Testis (tissue), 2 donors: ENCODE data around the gene COL5A1.

Experiments used
- POLR2A ChIP-seq: fragments of 450-650 bp; IDR thresholded peaks from one replicate; pipeline ENCODE4 v1.6.1; 2017; ENCODE audit warnings: antibody characterized with exemption, mild to moderate bottlenecking, moderate library complexity
- TF ChIP-seq, protein P1 (sequence below), 3 experiments: fragments of 450-650 bp in 2 of 3; fragments of 200-600 bp in 1 of 3; sonication (generic) in 1 of 3; IDR thresholded peaks; one replicate each; pipeline ENCODE4 v1.5.1; 2016 to 2019; ENCODE audit warnings: antibody characterized with exemption in 3 of 3, mild to moderate bottlenecking in 2 of 3, moderate library complexity in 1 of 3

DNA sequence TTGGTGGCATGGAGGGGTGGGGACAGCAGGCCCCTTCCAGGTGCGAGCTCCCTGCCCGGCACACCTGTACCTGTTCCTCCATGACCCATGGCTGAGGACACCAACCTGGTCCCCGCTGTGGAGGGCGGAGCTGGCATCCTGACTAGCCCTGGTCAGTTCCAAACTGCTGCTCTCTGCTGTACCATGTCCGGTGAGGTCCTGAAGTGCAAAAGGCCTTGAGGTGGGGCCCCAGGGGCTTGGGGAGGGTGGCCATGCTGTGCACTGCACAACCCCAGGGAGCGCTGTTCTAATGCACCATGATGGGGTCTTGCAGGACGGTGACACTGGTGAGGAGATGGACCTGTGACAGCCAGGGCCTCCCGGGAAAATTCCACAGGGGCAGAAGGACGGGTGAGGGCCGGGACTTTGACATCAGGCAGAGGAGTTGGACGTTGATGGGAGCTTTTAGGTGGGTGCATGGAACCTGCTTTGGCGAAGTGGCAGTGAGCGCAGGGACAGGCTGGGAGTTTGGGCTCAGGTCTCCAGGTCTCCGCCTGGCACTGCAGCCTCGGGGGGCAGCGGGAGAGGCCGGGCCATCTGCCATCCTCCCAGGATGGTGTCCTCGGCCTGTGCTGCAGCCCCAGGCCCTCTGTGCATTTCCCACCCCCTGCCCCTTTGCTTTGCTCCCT is 38.9 kb downstream of the COL5A1 start:
- TF ChIP-seq, protein P1, sequence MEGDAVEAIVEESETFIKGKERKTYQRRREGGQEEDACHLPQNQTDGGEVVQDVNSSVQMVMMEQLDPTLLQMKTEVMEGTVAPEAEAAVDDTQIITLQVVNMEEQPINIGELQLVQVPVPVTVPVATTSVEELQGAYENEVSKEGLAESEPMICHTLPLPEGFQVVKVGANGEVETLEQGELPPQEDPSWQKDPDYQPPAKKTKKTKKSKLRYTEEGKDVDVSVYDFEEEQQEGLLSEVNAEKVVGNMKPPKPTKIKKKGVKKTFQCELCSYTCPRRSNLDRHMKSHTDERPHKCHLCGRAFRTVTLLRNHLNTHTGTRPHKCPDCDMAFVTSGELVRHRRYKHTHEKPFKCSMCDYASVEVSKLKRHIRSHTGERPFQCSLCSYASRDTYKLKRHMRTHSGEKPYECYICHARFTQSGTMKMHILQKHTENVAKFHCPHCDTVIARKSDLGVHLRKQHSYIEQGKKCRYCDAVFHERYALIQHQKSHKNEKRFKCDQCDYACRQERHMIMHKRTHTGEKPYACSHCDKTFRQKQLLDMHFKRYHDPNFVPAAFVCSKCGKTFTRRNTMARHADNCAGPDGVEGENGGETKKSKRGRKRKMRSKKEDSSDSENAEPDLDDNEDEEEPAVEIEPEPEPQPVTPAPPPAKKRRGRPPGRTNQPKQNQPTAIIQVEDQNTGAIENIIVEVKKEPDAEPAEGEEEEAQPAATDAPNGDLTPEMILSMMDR (IDR thresholded peaks at IDR 0.05), result no peak
- no peak for TF ChIP-seq POLR2A
